Chondrocyte (in vitro differentiated cells): ENCODE data around the gene SP110. TPM values are rescaled to one million over a fixed set of nuclear protein-coding genes. Genes with fewer than 3 reads are reported as not detected.
"Not testable (repeated sequence)": the region's sequence is repeated elsewhere in the genome, so short reads cannot be mapped to it uniquely, and the experiment has no call there.

ENCODE experiments used
- DNase-seq: peaks from one replicate; pipeline ENCODE4 v3.0.0; 2021; ENCODE audit warnings: mixed read lengths, low spot score
- H3K27ac Mint-ChIP-seq: one replicate; pipeline ENCODE4 v1.8.0; 2021; ENCODE audit warnings: mild to moderate bottlenecking, moderate library complexity, mixed read lengths; ENCODE audit not compliant: unreplicated experiment
- H3K27me3 Mint-ChIP-seq: 2 replicates; pipeline ENCODE4 v1.8.0; 2021; ENCODE audit warnings: low read depth, mixed read lengths
- H3K36me3 Mint-ChIP-seq: 2 replicates; pipeline ENCODE4 v1.8.0; 2021; ENCODE audit warnings: low read depth, mixed read lengths
- H3K4me1 Mint-ChIP-seq: 2 replicates; pipeline ENCODE4 v1.8.0; 2021; ENCODE audit warnings: low read depth, mild to moderate bottlenecking, mixed read lengths
- H3K4me3 Mint-ChIP-seq: one replicate; pipeline ENCODE4 v1.8.0; 2021; ENCODE audit warnings: mild to moderate bottlenecking, moderate library complexity, mixed read lengths; ENCODE audit not compliant: unreplicated experiment
- H3K9me3 Mint-ChIP-seq: 2 replicates; pipeline ENCODE4 v1.8.0; 2021; ENCODE audit warnings: low read depth, mixed read lengths
- total RNA-seq: library from RNA; stranded (reverse); gene quantifications from 3 replicates; pipeline ENCODE4 v1.2.1, GENCODE V29; 2021
- TF ChIP-seq, protein P1 (sequence below): fragments of 200-600 bp; sonication (generic); IDR thresholded peaks from 2 replicates; pipeline ENCODE4 v1.5.0; 2021; ENCODE audit warnings: antibody characterized with exemption, mild to moderate bottlenecking, moderate library complexity

The SP110 gene
- total RNA-seq, 1 donor from 2014 or later, result 12.9 TPM

DNA sequence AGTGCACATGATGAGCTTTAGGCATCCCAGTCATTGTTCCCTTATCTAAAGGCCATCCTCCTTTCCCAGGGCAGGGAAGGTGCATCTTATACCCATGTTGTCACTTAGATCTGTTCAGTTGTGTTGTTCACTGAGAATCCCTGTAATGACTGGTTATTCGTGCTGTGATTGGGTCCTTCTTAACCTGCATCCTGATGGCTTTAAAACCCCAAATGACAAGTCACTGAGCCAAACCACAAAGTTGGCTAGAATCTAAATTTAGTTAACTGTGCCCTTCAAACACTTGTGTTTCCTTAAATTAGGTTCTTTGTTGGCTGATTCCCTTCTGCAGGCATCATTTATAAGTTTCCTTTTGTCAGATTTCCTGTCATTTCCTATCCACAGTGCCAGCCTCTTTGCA, 92.6 kb downstream of the SP110 start:
- no peaks in the 10 kb centered on the region for H3K9me3 Mint-ChIP-seq
- H3K4me1 Mint-ChIP-seq, result peaks cover 9% of the 10 kb centered on the region
- H3K27ac Mint-ChIP-seq, result no peak overlapping the region
- no peaks in the 10 kb centered on the region for H3K27me3 Mint-ChIP-seq
- H3K36me3 Mint-ChIP-seq, result no peaks in the 10 kb centered on the region
- H3K4me3 Mint-ChIP-seq, result no peak overlapping the region
- no peak for DNase-seq
- TF ChIP-seq, protein P1, sequence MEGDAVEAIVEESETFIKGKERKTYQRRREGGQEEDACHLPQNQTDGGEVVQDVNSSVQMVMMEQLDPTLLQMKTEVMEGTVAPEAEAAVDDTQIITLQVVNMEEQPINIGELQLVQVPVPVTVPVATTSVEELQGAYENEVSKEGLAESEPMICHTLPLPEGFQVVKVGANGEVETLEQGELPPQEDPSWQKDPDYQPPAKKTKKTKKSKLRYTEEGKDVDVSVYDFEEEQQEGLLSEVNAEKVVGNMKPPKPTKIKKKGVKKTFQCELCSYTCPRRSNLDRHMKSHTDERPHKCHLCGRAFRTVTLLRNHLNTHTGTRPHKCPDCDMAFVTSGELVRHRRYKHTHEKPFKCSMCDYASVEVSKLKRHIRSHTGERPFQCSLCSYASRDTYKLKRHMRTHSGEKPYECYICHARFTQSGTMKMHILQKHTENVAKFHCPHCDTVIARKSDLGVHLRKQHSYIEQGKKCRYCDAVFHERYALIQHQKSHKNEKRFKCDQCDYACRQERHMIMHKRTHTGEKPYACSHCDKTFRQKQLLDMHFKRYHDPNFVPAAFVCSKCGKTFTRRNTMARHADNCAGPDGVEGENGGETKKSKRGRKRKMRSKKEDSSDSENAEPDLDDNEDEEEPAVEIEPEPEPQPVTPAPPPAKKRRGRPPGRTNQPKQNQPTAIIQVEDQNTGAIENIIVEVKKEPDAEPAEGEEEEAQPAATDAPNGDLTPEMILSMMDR, result no peak

DNA sequence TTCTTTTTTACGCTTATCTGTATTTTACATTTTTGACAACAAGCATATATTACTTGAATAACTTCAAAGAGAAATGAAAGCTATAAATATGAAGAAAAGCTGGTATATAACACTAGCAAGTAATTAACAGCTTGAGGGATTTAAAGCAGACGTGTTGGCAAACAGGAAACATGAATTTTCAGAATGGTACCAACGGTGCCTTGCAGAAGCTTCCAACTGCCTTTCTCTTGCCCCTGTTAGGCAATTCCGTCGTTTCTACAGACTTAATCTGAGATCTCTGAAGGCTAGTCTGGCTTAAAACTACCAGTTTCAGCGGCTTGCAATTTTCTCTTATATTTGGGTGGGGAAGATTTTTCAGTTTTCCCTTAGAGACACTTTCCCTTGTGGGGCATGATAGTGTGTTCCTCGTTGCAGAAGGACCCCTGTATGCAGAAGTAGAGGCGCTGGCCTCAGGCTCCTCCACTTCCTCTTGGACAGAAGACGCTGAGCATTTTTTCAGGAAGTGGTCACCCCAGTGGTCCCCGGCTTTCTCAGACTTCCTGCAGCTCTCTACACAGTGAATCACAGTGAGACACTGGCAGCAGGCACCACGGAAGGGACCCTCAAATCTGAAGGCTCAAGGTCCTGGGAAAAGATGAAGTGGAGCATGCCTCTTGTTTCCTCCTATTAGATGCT, 94.9 kb downstream of the SP110 start:
- TF ChIP-seq, protein P1, result no peak
- Mint-ChIP-seq H3K27me3 (no peaks in the 10 kb centered on the region), H3K4me1 (no peaks in the 10 kb centered on the region), H3K27ac (no peak overlapping the region), H3K4me3 (no peak overlapping the region), H3K9me3 (peaks cover 10% of the 10 kb centered on the region), H3K36me3 (no peaks in the 10 kb centered on the region)
- no peak for DNase-seq

DNA sequence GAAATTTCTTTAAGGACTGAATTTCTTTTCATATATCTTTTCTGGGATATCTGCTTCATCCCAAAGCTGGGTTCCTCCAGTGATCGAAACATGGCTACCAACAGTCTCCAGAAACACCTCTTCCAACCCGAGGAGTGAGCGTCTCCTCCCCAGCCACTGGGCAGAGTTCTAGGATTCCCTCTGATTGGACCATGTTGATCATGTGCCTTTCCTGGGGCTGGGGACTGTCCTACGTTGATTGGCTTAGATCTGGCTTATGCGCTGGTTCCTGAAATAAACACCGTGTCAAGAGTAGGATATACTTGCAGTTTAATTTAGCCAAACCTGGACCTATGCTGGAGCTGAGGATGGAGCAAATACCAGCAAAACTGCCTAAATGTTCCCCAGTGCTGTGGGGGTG, 95.5 kb downstream of the SP110 start:
- DNase-seq, result no peak
- TF ChIP-seq, protein P1, result no peak
- Mint-ChIP-seq H3K4me1 (no peaks in the 10 kb centered on the region), H3K27me3 (no peaks in the 10 kb centered on the region), H3K27ac (no peak overlapping the region), H3K9me3 (peaks cover 15% of the 10 kb centered on the region), H3K4me3 (no peak overlapping the region), H3K36me3 (no peaks in the 10 kb centered on the region)

DNA sequence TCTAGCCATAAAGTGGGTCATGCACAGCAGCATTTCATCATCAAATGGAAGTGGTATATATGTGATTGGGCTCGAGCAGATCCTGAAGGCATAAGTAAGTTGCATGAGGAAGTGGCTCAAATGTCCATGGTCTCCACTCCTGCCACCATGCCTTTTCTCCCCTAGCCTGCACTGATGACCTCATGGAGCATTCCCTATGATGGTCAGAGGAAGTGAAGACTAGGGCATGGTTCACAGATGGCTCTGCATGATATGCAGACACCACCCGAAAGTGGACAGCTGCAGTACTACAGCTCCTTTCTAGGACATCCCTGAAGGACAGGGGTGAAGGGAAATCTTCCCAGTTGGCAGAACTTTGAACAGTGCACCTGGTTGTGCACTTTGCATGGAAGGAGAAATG, 99.4 kb downstream of the SP110 start:
- not testable (repeated sequence) for DNase-seq, H3K4me3 Mint-ChIP-seq, H3K36me3 Mint-ChIP-seq, H3K4me1 Mint-ChIP-seq, H3K27me3 Mint-ChIP-seq, H3K27ac Mint-ChIP-seq
- peaks cover 18% of the 10 kb centered on the region for H3K9me3 Mint-ChIP-seq

DNA sequence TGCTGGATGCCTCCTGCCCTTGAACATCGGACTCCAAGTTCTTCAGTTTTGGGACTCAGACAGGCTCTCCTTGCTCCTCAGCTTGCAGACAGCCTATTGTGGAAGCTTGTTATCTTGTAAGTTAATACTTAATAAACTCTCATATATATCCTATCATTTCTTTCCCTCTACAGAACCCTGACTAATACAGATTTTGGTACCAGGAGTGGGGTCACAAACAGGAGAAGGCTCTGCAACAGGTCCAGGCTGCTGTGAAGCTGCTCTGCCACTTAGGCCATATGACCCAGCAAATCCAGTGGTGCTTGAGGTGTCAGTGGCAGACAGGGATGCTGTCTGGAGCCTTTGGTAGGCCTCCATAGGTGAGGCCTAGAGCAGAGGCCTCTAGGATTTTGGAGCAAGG, 100.0 kb downstream of the SP110 start:
- H3K4me1 Mint-ChIP-seq, H3K4me3 Mint-ChIP-seq, H3K27ac Mint-ChIP-seq, H3K36me3 Mint-ChIP-seq, DNase-seq, H3K27me3 Mint-ChIP-seq: not testable (repeated sequence)
- peaks cover 21% of the 10 kb centered on the region for H3K9me3 Mint-ChIP-seq

Other genes with a start within 250 kb of the SP110 start
- 4.9 to 5.4 TPM (median 4.9 TPM) in 3 replicates for gene SLC16A14, start 151.1 kb downstream of the SP110 start, total RNA-seq
- gene SP140, start 5.8 kb upstream of the SP110 start, total RNA-seq, result 0.60 TPM in 1 of 3 replicates, not detected in the others
- gene SP140L, start 107.2 kb upstream of the SP110 start, total RNA-seq, result 20.6 to 21.9 TPM (median 21.3 TPM) in 3 replicates
- gene SP100, start 196.2 kb upstream of the SP110 start, total RNA-seq, result 57.6 to 67.0 TPM (median 66.7 TPM) in 3 replicates